Measurements from ENCODE around the gene CCAR1.
"Not testable (repeated sequence)": the region's sequence is repeated elsewhere in the genome, so short reads cannot be mapped to it uniquely, and the experiment has no call there.

CCAR1 gene

GRCh38 chr10:68829952-68830351 lies 108.9 kb downstream of the CCAR1 start:
- no peak for DNase-seq

DNA sequence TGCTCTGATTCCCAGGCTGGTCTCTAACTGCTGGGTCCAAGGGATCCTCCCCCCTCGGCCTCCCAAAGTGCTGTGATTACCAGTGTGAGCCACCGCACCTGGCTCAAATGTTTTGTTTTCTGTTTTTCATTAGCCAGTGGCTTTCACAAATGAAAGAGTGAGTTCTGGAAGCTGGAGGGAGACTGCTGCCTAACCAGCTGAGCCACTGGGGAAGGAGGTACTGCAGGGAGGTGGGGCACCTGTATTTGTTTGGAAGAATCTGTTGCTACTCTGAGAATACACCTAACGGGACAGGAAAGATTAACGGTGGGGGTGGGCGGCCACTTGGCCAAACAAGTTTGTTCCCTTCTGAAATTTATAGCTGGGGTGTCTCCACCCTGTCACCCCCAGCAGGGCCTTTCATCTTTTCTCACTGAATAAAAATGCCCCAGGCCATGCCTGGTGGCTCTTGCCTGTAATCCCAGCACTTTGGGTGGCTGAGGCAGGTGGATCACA lies 111.0 kb downstream of the CCAR1 start:
- no peak for DNase-seq

DNA sequence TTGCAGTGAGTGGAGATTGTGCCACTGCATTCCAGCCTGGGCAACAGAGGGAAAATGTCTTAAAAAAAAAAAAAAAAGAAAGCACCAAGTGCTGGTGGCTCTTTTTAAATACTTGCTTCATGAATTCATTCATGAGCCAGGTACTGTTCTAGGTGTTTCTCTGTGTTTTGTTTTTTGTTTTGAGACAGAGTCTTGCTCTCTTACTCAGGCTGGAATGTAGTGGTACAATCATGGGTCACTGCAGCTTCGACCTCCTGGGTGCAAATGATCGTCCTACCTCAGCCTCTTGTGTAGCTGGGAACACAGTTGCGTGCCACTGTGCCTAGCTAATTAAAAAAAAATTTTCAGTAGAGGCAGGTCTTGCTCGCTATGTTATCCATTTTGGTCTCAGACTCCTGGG lies 111.6 kb downstream of the CCAR1 start:
- DNase-seq, result no peak

DNA sequence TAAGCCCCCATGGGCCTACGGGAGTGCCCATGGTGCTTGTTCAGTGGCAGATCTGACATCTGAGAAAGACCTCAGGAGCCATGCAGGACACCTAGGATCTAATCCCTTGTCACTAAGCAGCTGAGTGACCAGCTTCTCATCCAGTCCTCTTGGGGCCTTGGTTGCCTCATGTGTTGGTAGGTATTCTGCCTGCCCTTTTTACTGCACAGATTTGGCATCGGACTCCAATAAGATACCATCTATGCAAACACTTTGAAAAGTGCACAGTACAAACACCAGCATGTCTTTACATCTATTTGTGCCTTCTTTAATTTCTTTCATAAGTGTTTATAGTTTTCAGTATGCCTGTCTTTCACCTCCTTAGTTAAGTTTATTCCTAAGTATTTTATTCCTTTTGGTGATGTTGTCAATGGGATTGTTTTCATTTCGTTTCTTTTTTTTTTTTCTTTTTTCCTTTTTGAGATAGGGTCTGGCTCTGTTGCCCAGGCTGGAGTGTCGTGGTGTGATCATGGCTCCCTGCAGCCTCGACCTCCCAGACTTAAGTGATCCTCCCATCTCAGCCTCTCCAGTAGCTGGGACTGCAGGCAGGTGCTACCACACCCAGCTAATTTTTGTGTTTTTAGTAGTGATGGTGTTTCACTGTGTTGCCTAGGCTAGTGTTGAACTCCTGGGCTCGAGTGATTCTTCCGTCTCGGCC lies 116.7 kb downstream of the CCAR1 start:
- DNase-seq, result no peak

GRCh38 chr10:68840650-68841049 lies 119.6 kb downstream of the CCAR1 start:
- DNase-seq, result not testable (repeated sequence)

Measured in NCI-H510A (cell line).